Measurements from ENCODE around the gene MRPL52. TPM values are rescaled to one million over a fixed set of nuclear protein-coding genes. Genes with fewer than 3 reads are reported as not detected.

Gene MRPL52
- total RNA-seq, 4 donors from 2014 or later = 30.3 to 114 (median 52.9) TPM

- Histone ChIP-seq H3K27ac (no peak overlapping the region), H3K27me3 (no peaks in the 10 kb centered on the region), H3K36me3 (peaks cover 0 to 60% (median 7%) of the 10 kb centered on the region in 3 donors), H3K4me1 (peaks cover 0 to 31% (median 0%) of the 10 kb centered on the region in 4 donors), H3K4me3 (no peak overlapping the region), H3K9me3 (no peaks in the 10 kb centered on the region)
- no peak for DNase-seq
- TF ChIP-seq CTCF (IDR thresholded peaks at IDR 0.05) (no peak), POLR2A (IDR thresholded peaks at IDR 0.05) (no peak)
Observed at GRCh38 chr14:22878271-22879246, 48.9 kb downstream of the MRPL52 start.

GRCh38 chr14:22882064-22882463 lies 52.4 kb downstream of the MRPL52 start:
- Histone ChIP-seq H3K4me3 (no peak overlapping the region), H3K9me3 (no peaks in the 10 kb centered on the region), H3K36me3 (peaks cover 0 to 25% (median 0%) of the 10 kb centered on the region in 3 donors), H3K27ac (no peak overlapping the region), H3K27me3 (no peaks in the 10 kb centered on the region), H3K4me1 (peaks cover 0 to 37% (median 2%) of the 10 kb centered on the region in 4 donors)
- no peak for DNase-seq
- TF ChIP-seq POLR2A (IDR thresholded peaks at IDR 0.05) = no peak
- TF ChIP-seq CTCF (IDR thresholded peaks at IDR 0.05) = no peak

- Histone ChIP-seq H3K4me3 (no peak overlapping the region), H3K4me1 (peaks cover 0 to 42% (median 2%) of the 10 kb centered on the region in 4 donors), H3K27ac (no peak overlapping the region), H3K27me3 (no peaks in the 10 kb centered on the region), H3K36me3 (peaks cover 0 to 19% (median 0%) of the 10 kb centered on the region in 3 donors), H3K9me3 (no peaks in the 10 kb centered on the region)
- TF ChIP-seq POLR2A (IDR thresholded peaks at IDR 0.05) (no peak), CTCF (IDR thresholded peaks at IDR 0.05) (no peak)
- peak in 1 of 3 donors; percentile 65 for DNase-seq
Observed at GRCh38 chr14:22882529-22883172, 53.0 kb downstream of the MRPL52 start.

- DNase-seq = no peak
- Histone ChIP-seq H3K36me3 (peaks cover 0 to 12% (median 0%) of the 10 kb centered on the region in 3 donors), H3K4me3 (no peak within 1 kb of the TSS), H3K27me3 (no peaks in the 10 kb centered on the region), H3K27ac (no peak within 1 kb of the TSS), H3K4me1 (peaks cover 0 to 49% (median 4%) of the 10 kb centered on the region in 4 donors), H3K9me3 (no peaks in the 10 kb centered on the region)
- TF ChIP-seq CTCF (IDR thresholded peaks at IDR 0.05) (no peak), POLR2A (IDR thresholded peaks at IDR 0.05) (no peak)
Observed at GRCh38 chr14:22883173-22883976, 53.7 kb downstream of the MRPL52 start, which contains the start of gene REM2. Gene REM2, plus strand, starts transcription at chr14:22883222. Its CDS starts 66 bp downstream, at chr14:22883288.

Data from Peyer's patch (tissue), 4 donors.